OCI-LY3 (cell line): Measurements from ENCODE around the gene ABCB8.
A peak's percentile ranks its signal among the peaks of the same experiment; 100 is the strongest.

Experiments
- H2AFZ ChIP-seq: fragments of 200-600, 300-600 bp; shearing (Covaris generic); 2 replicates; pipeline ENCODE4 v1.6.0; 2014; ENCODE audit warnings: antibody characterized with exemption, low read depth, low read length
- H3K27ac ChIP-seq: fragments of 200-600, 300-600 bp; sonication (generic); 2 replicates; pipeline ENCODE4 v1.5.1; 2014; ENCODE audit warnings: mild to moderate bottlenecking, low read length, moderate library complexity, mixed read lengths
- H3K27me3 ChIP-seq: fragments of 200-600, 300-600 bp; sonication (generic); 2 replicates; pipeline ENCODE4 v1.6.1; 2014; ENCODE audit warnings: low read depth, low read length, mixed read lengths
- H3K36me3 ChIP-seq: fragments of 200-600, 300-600 bp; sonication (generic); replicated peaks from 2 replicates; pipeline ENCODE3; 2014; ENCODE audit warnings: low read depth, low read length, mixed read lengths
- H3K4me1 ChIP-seq: fragments of 300-600, 200-600 bp; sonication (generic); 2 replicates; pipeline ENCODE4 v1.6.1; 2014; ENCODE audit warnings: low read length, mixed read lengths
- H3K4me2 ChIP-seq: fragments of 200-600, 300-600 bp; sonication (generic); 2 replicates; pipeline ENCODE4 v1.6.1; 2014; ENCODE audit warnings: low read length, mixed read lengths
- H3K4me3 ChIP-seq: fragments of 300-600, 200-600 bp; sonication (generic); 2 replicates; pipeline ENCODE4 v1.5.1; 2014; ENCODE audit warnings: antibody characterized with exemption, mild to moderate bottlenecking, low read length, moderate library complexity
- H3K79me2 ChIP-seq: fragments of 300-600, 200-600 bp; shearing (Covaris generic); 2 replicates; pipeline ENCODE4 v1.6.1; 2014; ENCODE audit warnings: mild to moderate bottlenecking, low read length, mixed read lengths
- H3K9ac ChIP-seq: fragments of 300-600, 200-600 bp; shearing (Covaris generic); 2 replicates; pipeline ENCODE4 v1.6.0; 2014; ENCODE audit warnings: mild to moderate bottlenecking, low read length, moderate library complexity
- H3K9me3 ChIP-seq: fragments of 200-600, 300-600 bp; shearing (Covaris generic); 2 replicates; pipeline ENCODE4 v1.6.1; 2014; ENCODE audit warnings: low read length, mixed read lengths; ENCODE audit not compliant: insufficient read depth
- H4K20me1 ChIP-seq: fragments of 200-600, 300-600 bp; sonication (generic); 2 replicates; pipeline ENCODE4 v1.6.1; 2016; ENCODE audit warnings: low read length, mixed read lengths; ENCODE audit not compliant: insufficient read depth
- CTCF ChIP-seq: fragments of 200-600, 300-600 bp; sonication (generic); IDR thresholded peaks from 2 replicates; pipeline ENCODE4 v1.5.1; 2014; ENCODE audit warnings: antibody characterized with exemption, low read length, low read depth
- EZH2phosphoT487 ChIP-seq: fragments of 200-600 bp; shearing (Covaris generic); IDR thresholded peaks from 2 replicates; pipeline ENCODE4 v1.6.1; 2018; ENCODE audit warnings: antibody characterized with exemption, mixed run types, low read depth

ABCB8 gene

GRCh38 chr7:151028131-151028947 is at the start of gene ABCB8:
ABCB8 (plus strand) TSS chr7:151028450; CDS start chr7:151028516, 66 bp downstream.
- H3K4me1 ChIP-seq, result peaks cover 10% of the 10 kb centered on the region
- no peaks in the 10 kb centered on the region for H3K27me3 ChIP-seq
- no peaks in the 10 kb centered on the region for H3K9me3 ChIP-seq
- peak within 1 kb of the TSS; percentile 91 for H3K4me3 ChIP-seq
- TF ChIP-seq CTCF (peak; percentile 23; the same call in 1 of the 2 replicates), EZH2phosphoT487 (no peak)
- H4K20me1 ChIP-seq, result no peaks in the 10 kb centered on the region
- peak within 1 kb of the TSS; percentile 83 for H3K4me2 ChIP-seq
- peak within 1 kb of the TSS; percentile 73 for H2AFZ ChIP-seq
- H3K9ac ChIP-seq, result peak within 1 kb of the TSS; percentile 74
- H3K36me3 ChIP-seq, result no peaks in the 10 kb centered on the region
- no peak within 1 kb of the TSS for H3K27ac ChIP-seq
- peaks cover 11% of the 10 kb centered on the region for H3K79me2 ChIP-seq

- Histone ChIP-seq H3K9me3 (no peaks in the 10 kb centered on the region), H2AFZ (no peak overlapping the region), H3K27ac (no peak overlapping the region), H3K36me3 (no peaks in the 10 kb centered on the region), H3K79me2 (peaks cover 4% of the 10 kb centered on the region; the same call in 1 of the 2 replicates), H3K4me1 (peaks cover 18% of the 10 kb centered on the region), H3K4me2 (peak overlapping the region; percentile 97; the same call in 1 of the 2 replicates), H3K4me3 (0 out of 2 replicates have a peak overlapping the region, but pooled peaks have one; percentile 74), H4K20me1 (no peaks in the 10 kb centered on the region; the same call in 1 of the 2 replicates), H3K27me3 (peaks cover 46% of the 10 kb centered on the region), H3K9ac (no peak overlapping the region)
- no peak for TF ChIP-seq EZH2phosphoT487
- TF ChIP-seq CTCF, result no peak
These were observed 48.4 kb upstream of the ABCB8 start for GRCh38 chr7:150979713-150980390.

DNA sequence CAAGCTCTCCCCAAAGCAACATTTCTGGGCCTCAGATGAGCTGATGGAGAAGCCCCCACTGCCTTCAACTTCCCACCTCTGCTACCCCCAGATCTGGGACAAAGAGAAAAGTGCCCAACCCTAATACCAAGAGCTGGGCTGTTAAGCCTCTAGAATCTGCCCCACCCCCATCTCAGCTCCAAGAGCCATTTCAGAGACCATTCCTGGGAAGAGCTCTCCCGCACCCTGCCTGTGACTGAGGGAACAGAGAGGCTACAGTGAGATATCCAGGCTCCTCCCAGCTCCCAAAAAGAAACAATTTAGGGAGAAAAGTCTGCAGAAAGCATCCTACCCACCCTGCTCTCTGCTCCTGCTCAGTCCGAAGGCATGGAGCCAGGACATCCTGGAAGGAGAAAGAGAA is 47.6 kb upstream of the ABCB8 start:
- Histone ChIP-seq H3K36me3 (no peaks in the 10 kb centered on the region), H3K4me1 (peaks cover 13% of the 10 kb centered on the region), H3K9ac (no peak overlapping the region), H3K27ac (no peak overlapping the region), H2AFZ (no peak overlapping the region), H3K4me3 (no peak overlapping the region), H3K79me2 (peaks cover 4% of the 10 kb centered on the region; the same call in 1 of the 2 replicates), H3K27me3 (peaks cover 46% of the 10 kb centered on the region), H3K9me3 (no peaks in the 10 kb centered on the region), H4K20me1 (no peaks in the 10 kb centered on the region; the same call in 1 of the 2 replicates), H3K4me2 (no peak overlapping the region)
- no peak for TF ChIP-seq EZH2phosphoT487
- no peak for TF ChIP-seq CTCF

GRCh38 chr7:150981644-150982043 is 46.6 kb upstream of the ABCB8 start:
- H3K79me2 ChIP-seq, result peaks cover 4% of the 10 kb centered on the region; the same call in 1 of the 2 replicates
- TF ChIP-seq CTCF (no peak), EZH2phosphoT487 (no peak)
- H3K4me3 ChIP-seq, result no peak overlapping the region
- H3K27ac ChIP-seq, result no peak overlapping the region
- no peak overlapping the region for H2AFZ ChIP-seq
- peaks cover 46% of the 10 kb centered on the region for H3K27me3 ChIP-seq
- H3K4me2 ChIP-seq, result no peak overlapping the region
- no peaks in the 10 kb centered on the region for H3K9me3 ChIP-seq
- H3K9ac ChIP-seq, result no peak overlapping the region
- H3K36me3 ChIP-seq, result no peaks in the 10 kb centered on the region
- no peaks in the 10 kb centered on the region for H4K20me1 ChIP-seq
- peaks cover 10% of the 10 kb centered on the region for H3K4me1 ChIP-seq
